Measurements from ENCODE around the gene NAT16.

Gene NAT16

DNA sequence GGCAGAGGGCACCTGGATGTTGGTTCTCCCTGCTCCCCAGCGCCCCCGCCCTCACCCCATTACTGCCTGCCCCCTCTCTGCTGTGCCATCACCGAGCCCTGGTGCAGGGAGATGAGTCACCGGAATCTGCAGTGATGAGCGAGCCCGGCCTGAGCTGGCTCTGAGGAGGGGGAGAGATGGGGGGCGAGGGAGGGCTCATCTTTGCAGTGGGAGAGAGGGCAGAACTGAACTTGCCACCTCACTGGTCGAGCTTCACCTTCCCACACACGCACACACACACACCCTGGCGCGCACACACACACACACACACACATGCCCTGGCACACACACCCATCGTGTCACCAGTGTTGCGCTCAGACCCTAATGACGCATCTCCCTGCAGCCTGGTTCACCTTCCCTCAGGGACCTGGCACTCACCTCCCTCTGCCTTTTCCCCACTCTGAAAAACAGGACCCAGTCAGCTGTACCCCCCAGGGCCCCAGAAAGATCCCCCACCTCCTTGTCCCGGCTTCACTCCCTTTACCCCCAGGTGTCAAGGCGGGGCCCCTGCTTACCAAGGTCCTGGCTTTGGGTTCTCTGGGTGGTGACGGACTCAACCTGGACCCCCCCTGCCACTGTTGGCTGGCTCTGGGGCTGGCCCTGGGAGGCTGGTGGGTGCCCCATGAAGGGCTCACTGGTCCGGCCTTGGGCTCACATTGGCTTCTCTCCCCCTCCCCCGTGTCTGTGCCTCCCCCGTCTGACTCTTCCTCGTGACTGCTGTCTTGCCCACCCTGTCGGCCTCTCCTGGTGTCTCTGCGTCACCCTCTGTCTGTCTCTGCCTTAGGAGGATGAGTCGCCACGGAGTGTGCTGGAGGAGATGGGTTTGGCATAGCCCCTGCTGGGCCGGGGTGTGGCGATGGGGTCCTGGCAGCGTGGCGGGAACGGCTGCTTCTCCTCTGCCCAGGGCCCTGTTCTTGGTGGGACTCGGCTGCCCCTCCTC lies 20.1 kb downstream of the NAT16 start:
- no peak overlapping the region for H3K4me3 ChIP-seq (replicated peaks; ENCODE audit: low read depth, low read length)
- DNase-seq (ENCODE audit: extremely low read depth, low read depth) = no peak
- TF ChIP-seq, protein P1, sequence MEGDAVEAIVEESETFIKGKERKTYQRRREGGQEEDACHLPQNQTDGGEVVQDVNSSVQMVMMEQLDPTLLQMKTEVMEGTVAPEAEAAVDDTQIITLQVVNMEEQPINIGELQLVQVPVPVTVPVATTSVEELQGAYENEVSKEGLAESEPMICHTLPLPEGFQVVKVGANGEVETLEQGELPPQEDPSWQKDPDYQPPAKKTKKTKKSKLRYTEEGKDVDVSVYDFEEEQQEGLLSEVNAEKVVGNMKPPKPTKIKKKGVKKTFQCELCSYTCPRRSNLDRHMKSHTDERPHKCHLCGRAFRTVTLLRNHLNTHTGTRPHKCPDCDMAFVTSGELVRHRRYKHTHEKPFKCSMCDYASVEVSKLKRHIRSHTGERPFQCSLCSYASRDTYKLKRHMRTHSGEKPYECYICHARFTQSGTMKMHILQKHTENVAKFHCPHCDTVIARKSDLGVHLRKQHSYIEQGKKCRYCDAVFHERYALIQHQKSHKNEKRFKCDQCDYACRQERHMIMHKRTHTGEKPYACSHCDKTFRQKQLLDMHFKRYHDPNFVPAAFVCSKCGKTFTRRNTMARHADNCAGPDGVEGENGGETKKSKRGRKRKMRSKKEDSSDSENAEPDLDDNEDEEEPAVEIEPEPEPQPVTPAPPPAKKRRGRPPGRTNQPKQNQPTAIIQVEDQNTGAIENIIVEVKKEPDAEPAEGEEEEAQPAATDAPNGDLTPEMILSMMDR (IDR thresholded peaks at IDR 0.05; ENCODE audit: low read depth, low read length, missing control alignments) = no peak

GRCh38 chr7:101156866-101157589 lies 23.1 kb downstream of the NAT16 start:
- no peak overlapping the region for H3K4me3 ChIP-seq (replicated peaks; ENCODE audit: low read depth, low read length)
- DNase-seq (ENCODE audit: extremely low read depth, low read depth) = no peak
- TF ChIP-seq, protein P1 (IDR thresholded peaks at IDR 0.05; ENCODE audit: low read depth, low read length, missing control alignments) = no peak

DNA sequence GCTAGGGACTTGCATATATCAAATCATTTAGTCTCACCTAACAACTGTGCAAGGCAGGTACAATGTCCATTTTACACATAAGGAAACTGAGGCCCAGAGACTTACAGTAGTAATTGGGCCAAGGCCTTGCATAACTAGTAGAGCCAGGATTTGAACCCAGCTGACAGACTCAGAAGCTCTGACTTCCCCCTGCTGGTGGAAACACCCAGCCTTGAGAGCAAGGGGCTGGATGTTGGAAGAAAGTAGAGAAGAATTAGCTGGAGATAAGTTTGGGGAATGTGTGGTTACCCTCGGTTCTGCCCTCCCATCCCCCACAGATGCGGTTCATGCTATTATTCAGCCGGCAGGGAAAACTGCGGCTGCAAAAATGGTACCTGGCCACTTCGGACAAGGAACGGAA lies 23.8 kb downstream of the NAT16 start:
- TF ChIP-seq, protein P1 (IDR thresholded peaks at IDR 0.05; ENCODE audit: low read depth, low read length, missing control alignments) = peak; percentile 48
- no peak for DNase-seq (ENCODE audit: extremely low read depth, low read depth)
- no peak overlapping the region for H3K4me3 ChIP-seq (replicated peaks; ENCODE audit: low read depth, low read length)

GRCh38 chr7:101155303-101155702 lies 24.8 kb downstream of the NAT16 start:
- peak overlapping the region; percentile 73 for H3K4me3 ChIP-seq (replicated peaks; ENCODE audit: low read depth, low read length)
- DNase-seq (ENCODE audit: extremely low read depth, low read depth) = no peak
- TF ChIP-seq, protein P1 (IDR thresholded peaks at IDR 0.05; ENCODE audit: low read depth, low read length, missing control alignments) = no peak

DNA sequence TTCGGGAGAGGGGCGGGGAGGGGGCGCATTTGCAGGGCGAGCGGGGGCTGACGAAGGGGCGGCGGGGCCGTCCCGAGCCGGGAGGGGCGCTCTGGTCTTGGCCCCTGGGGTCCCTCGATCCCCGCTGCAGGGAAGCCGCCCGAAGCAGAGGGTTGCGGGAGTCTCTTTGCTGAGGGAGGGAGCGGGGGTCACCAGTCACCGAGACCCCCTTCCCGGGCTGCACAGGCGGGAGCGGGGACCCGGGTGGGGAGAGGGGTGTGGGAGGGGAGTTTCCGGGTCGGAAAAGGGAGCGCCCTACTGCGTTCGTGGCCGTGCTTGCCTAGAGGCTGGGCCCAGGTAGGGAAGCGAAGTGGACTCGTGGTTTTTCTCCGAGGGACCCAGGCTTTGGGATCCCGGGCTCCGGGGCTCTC lies 25.4 kb downstream of the NAT16 start:
- DNase-seq (ENCODE audit: extremely low read depth, low read depth) = no peak
- H3K4me3 ChIP-seq (replicated peaks; ENCODE audit: low read depth, low read length) = peak overlapping the region; percentile 73

DNA sequence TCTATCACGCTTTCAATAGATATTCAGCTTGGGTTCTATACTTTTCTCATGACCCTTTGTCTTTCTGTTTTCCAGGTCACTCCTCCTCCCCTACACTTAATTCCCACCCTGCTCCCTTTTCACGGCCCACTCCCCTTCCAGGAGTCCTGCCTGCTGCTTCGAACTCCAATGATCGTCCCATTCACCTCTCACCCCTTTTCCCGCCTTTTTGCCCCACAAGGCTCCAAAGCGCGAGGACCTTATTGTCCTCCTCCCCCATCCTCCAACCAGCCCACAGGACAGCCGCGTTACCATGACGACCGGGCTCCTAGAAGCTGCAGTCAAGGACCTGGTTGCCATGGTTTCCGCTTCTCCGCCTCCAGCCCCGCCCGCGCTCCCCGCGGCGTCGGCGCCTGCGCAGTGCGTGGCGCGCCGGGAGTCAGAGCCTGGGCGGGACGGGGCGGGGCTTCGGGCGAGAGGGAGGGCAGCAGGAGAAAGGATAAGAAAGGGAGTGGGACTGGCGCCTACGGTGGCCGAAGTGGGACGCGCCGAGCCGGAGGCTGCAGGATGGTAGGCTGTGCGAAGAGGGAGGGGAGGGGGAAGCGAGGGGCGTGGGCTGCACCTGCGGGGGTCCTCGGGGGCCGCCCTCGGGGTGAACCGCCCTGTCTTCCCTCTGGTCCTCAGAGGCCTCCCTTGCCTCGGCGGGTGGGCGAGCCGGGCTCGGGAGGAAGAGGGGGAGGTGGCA lies 26.0 kb downstream of the NAT16 start, which contains the start of gene AP1S1:
TSS of gene AP1S1 (plus strand) at position 508 of the 724 bp plus-strand sequence. CDS start at position 547, 39 bp downstream.
- H3K4me3 ChIP-seq (replicated peaks; ENCODE audit: low read depth, low read length) = peak within 1 kb of the TSS; percentile 73
- TF ChIP-seq, protein P1 (IDR thresholded peaks at IDR 0.05; ENCODE audit: low read depth, low read length, missing control alignments) = no peak
- DNase-seq (ENCODE audit: extremely low read depth, low read depth) = peak; percentile 94

More for the DNA sequence above, 25.4 kb downstream of the NAT16 start:
- TF ChIP-seq, protein P1 (IDR thresholded peaks at IDR 0.05; ENCODE audit: low read depth, low read length, missing control alignments) = no peak

Data from HFF-Myc (cell line).